Measurements from ENCODE around the gene UNG. TPM values are rescaled to one million over a fixed set of nuclear protein-coding genes. Genes with fewer than 3 reads are reported as not detected.

UNG gene
- total and polyA plus RNA-seq, 9 of the 15 experiments (the other 6 are each of a cell fraction or from before 2014, with no cell fraction given), result 8.4 to 59.8 (median 41.0) TPM

GRCh38 chr12:109134186-109134917, 37.0 kb downstream of the UNG start (continued):
- no peak for TF ChIP-seq ZBTB40 (IDR thresholded peaks at IDR 0.05)
- no peak for TF ChIP-seq ZBTB40 (CRISPR knock-in tag; IDR thresholded peaks at IDR 0.05)
- peak; percentile 62 to 79 (median 68) for TF ChIP-seq CTCF (IDR thresholded peaks at IDR 0.05 in 2 of 3, conservative IDR thresholded peaks at IDR 0.05 in 1 of 3; ENCODE audit: insufficient read depth in 2 of 3, low read depth in 1 of 3, low read length in 3 of 3)
- TF ChIP-seq REST (IDR thresholded peaks at IDR 0.05; ENCODE audit: borderline replicate concordance), result peak; percentile 46; the same call in 1 of the 2 replicates
- no peak for TF ChIP-seq REST (CRISPR knock-in tag; IDR thresholded peaks at IDR 0.05; ENCODE audit: low read depth)
- no peak for TF ChIP-seq SRSF9 (IDR thresholded peaks at IDR 0.05; ENCODE audit: borderline replicate concordance, low read depth, low read length)
- no peak for TF ChIP-seq CREB1 (IDR thresholded peaks at IDR 0.05)
- no peak for TF ChIP-seq CREB1 (CRISPR knock-in tag; IDR thresholded peaks at IDR 0.05)

All from K562 (cell line).